ENCODE data around the gene DLGAP3.

DNA sequence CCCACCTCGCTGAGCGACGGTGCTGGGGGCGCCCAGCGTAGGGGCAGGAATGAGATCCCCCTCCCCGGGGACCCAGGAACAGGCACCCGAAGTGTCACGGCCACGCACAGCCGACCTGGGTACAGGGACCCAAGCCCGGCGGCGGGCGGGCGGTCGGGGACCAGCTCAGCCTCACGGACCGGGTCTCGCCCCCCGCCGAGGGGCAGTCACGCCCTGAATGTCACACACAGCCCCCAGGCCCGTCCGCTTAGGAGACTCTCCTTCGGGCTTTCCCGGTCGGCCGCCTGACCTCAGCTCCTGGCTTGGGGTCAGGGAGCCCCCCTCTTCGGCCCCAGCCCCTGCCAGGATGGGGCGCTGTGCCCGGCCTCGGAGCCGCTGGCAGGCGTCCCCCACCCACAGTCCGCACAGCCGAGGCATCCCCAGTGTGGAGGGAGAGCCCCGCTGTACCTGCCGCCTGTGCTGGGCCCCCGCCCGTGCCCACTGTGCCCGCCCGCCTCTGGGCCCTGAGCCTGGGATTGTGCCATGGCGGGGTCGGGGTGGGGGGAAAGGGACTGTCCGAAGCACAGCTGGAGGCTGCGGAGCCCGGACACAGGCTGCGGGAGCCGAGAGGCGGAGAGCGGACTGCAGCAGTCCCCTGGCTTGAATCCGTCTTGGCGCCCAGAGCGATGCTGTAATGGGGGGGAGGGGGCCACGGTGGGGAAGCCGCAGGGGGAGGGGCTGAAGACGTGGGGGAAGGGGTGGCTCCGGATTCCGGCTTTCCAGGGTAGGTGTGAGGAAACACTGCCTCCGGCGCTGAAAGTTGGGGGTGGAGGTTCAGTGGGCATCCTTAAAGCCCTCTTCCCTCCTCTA is 627 bp upstream of the DLGAP3 start:
- TF ChIP-seq, protein P1, sequence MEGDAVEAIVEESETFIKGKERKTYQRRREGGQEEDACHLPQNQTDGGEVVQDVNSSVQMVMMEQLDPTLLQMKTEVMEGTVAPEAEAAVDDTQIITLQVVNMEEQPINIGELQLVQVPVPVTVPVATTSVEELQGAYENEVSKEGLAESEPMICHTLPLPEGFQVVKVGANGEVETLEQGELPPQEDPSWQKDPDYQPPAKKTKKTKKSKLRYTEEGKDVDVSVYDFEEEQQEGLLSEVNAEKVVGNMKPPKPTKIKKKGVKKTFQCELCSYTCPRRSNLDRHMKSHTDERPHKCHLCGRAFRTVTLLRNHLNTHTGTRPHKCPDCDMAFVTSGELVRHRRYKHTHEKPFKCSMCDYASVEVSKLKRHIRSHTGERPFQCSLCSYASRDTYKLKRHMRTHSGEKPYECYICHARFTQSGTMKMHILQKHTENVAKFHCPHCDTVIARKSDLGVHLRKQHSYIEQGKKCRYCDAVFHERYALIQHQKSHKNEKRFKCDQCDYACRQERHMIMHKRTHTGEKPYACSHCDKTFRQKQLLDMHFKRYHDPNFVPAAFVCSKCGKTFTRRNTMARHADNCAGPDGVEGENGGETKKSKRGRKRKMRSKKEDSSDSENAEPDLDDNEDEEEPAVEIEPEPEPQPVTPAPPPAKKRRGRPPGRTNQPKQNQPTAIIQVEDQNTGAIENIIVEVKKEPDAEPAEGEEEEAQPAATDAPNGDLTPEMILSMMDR (conservative IDR thresholded peaks at IDR 0.05 in 1 of 2, IDR thresholded peaks at IDR 0.05 in 1 of 2; ENCODE audit: extremely low read depth in 1 of 2, insufficient read depth in 1 of 2, low read depth in 1 of 2, low read length in 2 of 2) = no peak
- peak; percentile 88 for TF ChIP-seq EZH2 (IDR thresholded peaks at IDR 0.05; ENCODE audit: borderline replicate concordance, low read length)

Measured in mammary epithelial cell (primary cell).